HCT116 (cell line): ENCODE data around the gene TAF9.

ENCODE experiments used
- CTCF ChIP-seq, 3 experiments: fragments of 200-600 bp in 1 of 3; sonication (generic) in 1 of 3; IDR thresholded peaks in 2 of 3; conservative IDR thresholded peaks in 1 of 3; 2 replicates each; pipeline ENCODE4 v1.5.1; 2012 to 2017; ENCODE audit warnings: low read depth in 2 of 3, low read length in 2 of 3, antibody characterized with exemption in 1 of 3, borderline replicate concordance in 1 of 3, control low read depth in 1 of 3, mild to moderate bottlenecking in 1 of 3, mixed read lengths in 1 of 3, mixed run types in 1 of 3, moderate library complexity in 1 of 3; ENCODE audit not compliant: insufficient read depth in 1 of 3
- EZH2 ChIP-seq: fragments of 200-600 bp; sonication (generic); IDR thresholded peaks from 2 replicates; pipeline ENCODE4 v1.6.1; 2017; ENCODE audit warnings: antibody characterized with exemption, mixed run types
- POLR2A ChIP-seq: IDR thresholded peaks from 2 replicates; pipeline ENCODE4 v1.7.0; 2011; ENCODE audit warnings: borderline replicate concordance; ENCODE audit not compliant: insufficient read depth, insufficient read length; ENCODE audit errors: extremely low read depth
- SP1 ChIP-seq: IDR thresholded peaks from 2 replicates; pipeline ENCODE4 v1.6.1; 2012; ENCODE audit warnings: low read depth
- TCF7L2 ChIP-seq: IDR thresholded peaks from 2 replicates; pipeline ENCODE4 v1.7.0; 2011; ENCODE audit warnings: borderline replicate concordance, inconsistent platforms; ENCODE audit not compliant: insufficient read depth, insufficient read length; ENCODE audit errors: extremely low read depth
- TF ChIP-seq, protein P1 (sequence below): IDR thresholded peaks from 2 replicates; pipeline ENCODE4 v1.6.1; 2012

GRCh38 chr5:69360442-69360841 lies 8.9 kb downstream of the TAF9 start:
- no peak for TF ChIP-seq CTCF (IDR thresholded peaks at IDR 0.05 in 2 of 3, conservative IDR thresholded peaks at IDR 0.05 in 1 of 3; ENCODE audit: borderline replicate concordance in 1 of 3, insufficient read depth in 1 of 3, low read depth in 2 of 3, low read length in 2 of 3)
- no peak for TF ChIP-seq EZH2
- TF ChIP-seq SP1: no peak
- TF ChIP-seq, protein P1, sequence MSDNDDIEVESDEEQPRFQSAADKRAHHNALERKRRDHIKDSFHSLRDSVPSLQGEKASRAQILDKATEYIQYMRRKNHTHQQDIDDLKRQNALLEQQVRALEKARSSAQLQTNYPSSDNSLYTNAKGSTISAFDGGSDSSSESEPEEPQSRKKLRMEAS: no peak
- TF ChIP-seq POLR2A: no peak
- no peak for TF ChIP-seq TCF7L2
